GM12873 (cell line): ENCODE results near the gene ELAPOR2.

Experiments used
- TF ChIP-seq, protein P1 (sequence below): IDR thresholded peaks from 2 replicates; pipeline ENCODE4 v1.5.1; 2012; ENCODE audit warnings: low read depth, mild to moderate bottlenecking, moderate library complexity, low read length, control low read depth; ENCODE audit not compliant: insufficient read depth; ENCODE audit errors: missing control alignments

ELAPOR2 gene

DNA sequence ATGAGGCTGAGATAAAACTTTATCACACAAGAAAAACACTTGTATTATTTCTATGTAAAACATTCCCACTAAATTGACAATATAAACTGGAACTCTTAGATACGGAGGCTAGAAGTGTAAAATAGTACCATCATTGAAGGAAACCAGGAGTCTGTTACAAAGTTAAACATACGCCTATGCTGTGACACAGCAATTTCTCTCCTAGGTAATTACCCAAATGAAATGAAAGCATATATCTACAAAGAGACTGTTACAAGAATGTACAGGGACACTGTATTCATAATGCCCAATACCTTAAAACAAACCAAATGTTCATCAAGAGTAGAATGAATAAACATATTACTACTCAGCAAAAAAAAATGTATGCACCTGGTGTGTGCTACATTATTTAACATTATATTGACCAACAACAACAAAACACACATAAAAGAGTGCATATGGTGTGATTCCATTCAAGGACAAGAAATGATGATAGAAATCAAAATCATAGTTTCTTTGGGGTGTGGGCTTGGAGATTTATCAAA lies 33.2 kb upstream of the ELAPOR2 start:
- TF ChIP-seq, protein P1, sequence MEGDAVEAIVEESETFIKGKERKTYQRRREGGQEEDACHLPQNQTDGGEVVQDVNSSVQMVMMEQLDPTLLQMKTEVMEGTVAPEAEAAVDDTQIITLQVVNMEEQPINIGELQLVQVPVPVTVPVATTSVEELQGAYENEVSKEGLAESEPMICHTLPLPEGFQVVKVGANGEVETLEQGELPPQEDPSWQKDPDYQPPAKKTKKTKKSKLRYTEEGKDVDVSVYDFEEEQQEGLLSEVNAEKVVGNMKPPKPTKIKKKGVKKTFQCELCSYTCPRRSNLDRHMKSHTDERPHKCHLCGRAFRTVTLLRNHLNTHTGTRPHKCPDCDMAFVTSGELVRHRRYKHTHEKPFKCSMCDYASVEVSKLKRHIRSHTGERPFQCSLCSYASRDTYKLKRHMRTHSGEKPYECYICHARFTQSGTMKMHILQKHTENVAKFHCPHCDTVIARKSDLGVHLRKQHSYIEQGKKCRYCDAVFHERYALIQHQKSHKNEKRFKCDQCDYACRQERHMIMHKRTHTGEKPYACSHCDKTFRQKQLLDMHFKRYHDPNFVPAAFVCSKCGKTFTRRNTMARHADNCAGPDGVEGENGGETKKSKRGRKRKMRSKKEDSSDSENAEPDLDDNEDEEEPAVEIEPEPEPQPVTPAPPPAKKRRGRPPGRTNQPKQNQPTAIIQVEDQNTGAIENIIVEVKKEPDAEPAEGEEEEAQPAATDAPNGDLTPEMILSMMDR, result no peak

DNA sequence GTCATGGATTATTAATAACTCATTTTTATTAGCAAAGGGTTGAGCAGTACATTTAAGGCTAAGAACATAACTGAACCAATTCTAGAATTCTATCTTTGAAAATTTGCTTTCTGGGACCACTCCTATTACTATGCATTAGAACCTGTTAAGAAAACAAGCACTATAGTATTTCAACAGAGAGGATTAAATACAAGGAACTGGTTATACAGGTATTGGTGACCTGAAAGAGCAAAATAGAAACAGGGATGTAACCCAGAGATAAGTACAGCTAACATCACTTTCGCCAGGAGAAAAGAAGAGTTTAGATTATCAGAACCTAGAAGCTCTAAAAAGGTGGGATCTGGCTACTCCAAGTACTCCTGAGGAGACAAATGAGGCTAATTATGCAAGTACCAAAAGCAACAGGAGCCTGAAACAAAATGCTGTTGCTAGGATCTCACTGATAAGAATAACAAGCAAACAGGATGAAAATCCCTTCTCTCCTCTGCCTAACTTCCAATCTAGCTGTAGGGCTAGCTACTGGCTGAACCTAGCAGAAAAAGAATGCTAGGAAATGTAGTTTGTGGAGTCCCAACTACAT lies 32.1 kb upstream of the ELAPOR2 start:
- TF ChIP-seq, protein P1, result no peak

DNA sequence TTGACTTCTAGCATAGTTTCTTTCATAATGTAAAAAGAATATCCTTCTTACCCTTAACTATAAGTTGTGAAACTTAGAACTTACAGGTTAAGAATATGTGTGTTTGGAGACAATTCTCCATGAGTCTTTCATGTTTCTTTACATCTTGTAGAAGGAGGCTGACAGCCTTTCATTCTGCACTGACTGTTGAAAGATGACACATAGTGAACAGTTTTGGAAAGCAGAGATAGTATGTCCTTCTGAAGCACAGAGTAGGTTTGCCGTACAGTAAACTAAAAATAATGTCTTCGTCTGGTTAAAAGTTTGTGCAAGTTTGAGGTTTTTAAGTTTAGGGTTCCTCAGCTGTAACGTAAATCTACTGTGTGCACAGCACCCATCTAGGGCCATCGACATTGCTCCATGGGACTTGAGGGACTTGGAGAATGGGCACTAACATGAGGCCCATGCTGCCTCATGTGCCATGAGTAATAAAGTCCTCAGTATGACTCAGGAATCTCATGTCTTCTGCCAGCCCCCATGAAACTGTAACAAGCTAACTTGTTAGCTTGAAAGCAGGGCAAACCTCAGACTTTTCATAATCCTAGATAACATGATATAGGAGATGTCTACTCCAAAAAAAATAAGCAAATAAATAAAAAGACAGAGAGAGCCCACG lies 24.5 kb upstream of the ELAPOR2 start:
- TF ChIP-seq, protein P1, result no peak

DNA sequence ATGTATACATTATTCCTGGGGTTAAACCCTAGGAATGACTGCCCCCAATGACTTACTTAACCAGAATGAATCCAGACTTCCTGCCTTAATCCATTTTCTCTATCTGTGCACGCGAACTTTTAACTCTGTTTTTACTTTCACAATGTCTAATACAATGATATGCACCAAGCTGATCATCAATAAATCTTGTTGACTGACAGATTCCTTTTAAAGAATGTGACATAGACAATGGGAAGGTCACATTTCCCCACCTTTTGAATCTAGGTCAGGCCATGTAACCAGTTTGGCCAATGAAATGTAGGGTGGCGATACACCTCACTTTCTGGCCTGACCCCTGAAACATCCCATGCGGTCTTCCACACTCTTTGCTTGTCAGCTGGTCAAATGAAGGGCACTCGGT lies 23.2 kb upstream of the ELAPOR2 start:
- TF ChIP-seq, protein P1, result no peak

DNA sequence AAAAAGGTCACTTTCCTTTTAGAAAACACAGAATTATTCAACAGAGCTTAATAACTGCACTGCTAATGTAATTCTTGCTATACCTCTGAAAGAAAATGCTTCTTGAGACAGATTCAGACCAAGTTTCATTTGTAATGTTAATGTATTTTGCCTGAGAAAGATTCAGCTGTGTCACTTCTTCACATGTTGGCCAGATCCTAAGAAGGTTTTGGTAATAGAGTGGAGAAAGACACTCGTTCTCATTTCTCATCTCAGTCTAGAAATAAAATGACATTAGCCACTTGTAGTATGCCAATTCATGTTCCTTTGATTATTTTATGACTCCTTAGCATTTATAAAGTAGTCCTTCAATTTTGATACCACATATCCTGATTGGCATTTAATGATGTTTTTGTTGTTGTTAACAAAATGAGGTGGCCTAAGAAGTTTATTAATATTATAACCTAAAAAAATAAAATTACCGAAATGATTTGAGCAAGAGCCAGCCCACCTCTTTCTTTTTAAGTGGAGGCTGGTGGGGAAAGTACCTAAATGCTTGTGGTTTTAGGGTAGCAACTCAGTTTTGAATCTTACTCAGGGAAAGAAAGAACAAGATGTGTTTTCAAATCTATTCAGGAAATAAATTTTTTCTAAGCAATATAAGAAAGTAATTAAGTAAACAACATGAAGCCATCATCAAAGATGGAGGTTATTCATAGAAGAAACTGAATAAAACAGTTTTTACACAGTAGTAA lies 16.4 kb upstream of the ELAPOR2 start:
- TF ChIP-seq, protein P1, result no peak

DNA sequence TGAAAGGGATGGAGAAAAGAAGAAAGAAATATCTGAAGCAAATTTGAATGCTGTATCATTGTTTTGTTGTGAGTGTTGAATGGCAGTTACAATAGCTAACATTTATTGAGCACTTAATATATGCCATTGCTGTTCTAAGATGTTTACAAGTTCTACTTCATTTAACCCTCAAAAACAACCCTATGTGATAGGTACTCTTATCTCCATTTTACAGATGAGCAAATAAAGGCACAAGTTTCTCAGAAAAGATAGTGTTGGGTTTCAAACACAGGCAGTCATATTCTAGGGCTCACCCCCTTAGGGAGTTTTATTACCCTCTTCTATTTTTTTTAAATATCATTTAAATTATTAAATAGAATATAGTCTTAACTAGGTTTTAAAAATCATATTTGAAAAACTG lies 8.3 kb upstream of the ELAPOR2 start:
- TF ChIP-seq, protein P1, result no peak

DNA sequence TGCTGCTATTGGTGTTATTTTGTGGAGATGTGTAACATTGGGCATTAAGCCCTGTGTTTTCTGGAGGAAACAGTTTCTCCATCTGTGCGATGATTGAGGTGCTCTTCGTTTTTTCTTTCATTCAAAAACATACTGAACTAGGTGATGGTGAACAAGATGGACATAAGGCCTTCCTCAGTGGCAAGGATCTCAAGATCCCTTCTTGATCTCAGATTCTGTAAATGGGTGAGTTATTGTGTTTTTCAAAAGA lies 759 bp upstream of the ELAPOR2 start:
- TF ChIP-seq, protein P1, result no peak
